H1 (cell line): Measurements from ENCODE around the gene EXOG. TPM values are rescaled to one million over a fixed set of nuclear protein-coding genes. Genes with fewer than 3 reads are reported as not detected.

Experiments used
- CTCF ChIA-PET: fragments of 300-600 bp; sonication (Branson Sonifier 250); formaldehyde crosslinking; loops from one replicate; lab custom pipeline; 2021; ENCODE audit not compliant: partially characterized antibody; lab: Charles Lee
- POLR2A ChIA-PET: fragments of 300-600 bp; sonication (Branson Sonifier 250); formaldehyde crosslinking; loops from one replicate; lab custom pipeline; 2021; ENCODE audit warnings: inconsistent platforms; ENCODE audit not compliant: partially characterized antibody; lab: Charles Lee
- DNase-seq, 2 experiments: peaks; one replicate each; pipeline versions ENCODE4 v3.0.0 to v3.0.0-alpha.2; 2010 to 2022; ENCODE audit warnings: low spot score in 2 of 2, low read depth in 1 of 2, mixed read lengths in 1 of 2
- FAIRE-seq: peaks from 2 replicates; lab custom pipeline; 2011; peaks lifted over from hg19 to GRCh38; lab: Jason Lieb, UNC
- H2AFZ ChIP-seq: 2 replicates; pipeline ENCODE4 v1.8.1; 2012; ENCODE audit warnings: low read length, inconsistent platforms
- H2AK5ac ChIP-seq: 2 replicates; pipeline ENCODE4 v1.6.1; 2013; ENCODE audit warnings: low read depth, low read length
- H2BK120ac ChIP-seq: replicated peaks from 2 replicates; pipeline ENCODE3; 2013; ENCODE audit warnings: low read depth, low read length, inconsistent platforms
- H2BK12ac ChIP-seq: 2 replicates; pipeline ENCODE4 v1.6.1; 2013; ENCODE audit warnings: low read depth, low read length
- H2BK15ac ChIP-seq: 2 replicates; pipeline ENCODE4 v1.6.1; 2013; ENCODE audit warnings: low read length
- H2BK20ac ChIP-seq: 2 replicates; pipeline ENCODE4 v1.6.1; 2013; ENCODE audit warnings: low read length
- H2BK5ac ChIP-seq: 2 replicates; pipeline ENCODE4 v1.6.1; 2013; ENCODE audit warnings: low read depth, low read length
- H3K14ac ChIP-seq: 2 replicates; pipeline ENCODE4 v1.6.1; 2013; ENCODE audit warnings: inconsistent platforms; ENCODE audit not compliant: insufficient read length
- H3K18ac ChIP-seq: 2 replicates; pipeline ENCODE4 v1.6.1; 2013; ENCODE audit warnings: low read length; ENCODE audit errors: extremely low read depth
- H3K23ac ChIP-seq: 2 replicates; pipeline ENCODE4 v1.6.1; 2013; ENCODE audit warnings: inconsistent platforms; ENCODE audit not compliant: insufficient read length
- H3K23me2 ChIP-seq: 2 replicates; pipeline ENCODE4 v1.6.1; 2013; ENCODE audit warnings: low read depth, low read length
- H3K27ac ChIP-seq: 2 replicates; pipeline ENCODE4 v1.6.1; 2011; ENCODE audit warnings: low read depth, low read length, inconsistent platforms
- H3K27me3 ChIP-seq, 4 experiments: replicated peaks in 1 of 4; 1 replicate in 1 of 4; 2 replicates in 3 of 4; pipeline versions ENCODE4 v1.6.1 to v1.8.1; 2011 to 2013; ENCODE audit warnings: low read length in 3 of 4, mild to moderate bottlenecking in 3 of 4, inconsistent platforms in 2 of 4, mixed read lengths in 2 of 4, moderate library complexity in 1 of 4; ENCODE audit not compliant: control insufficient read depth in 3 of 4, insufficient read depth in 3 of 4; ENCODE audit errors: extremely low read depth in 1 of 4
- H3K36me3 ChIP-seq, 4 experiments: 2 replicates each; pipeline versions ENCODE4 v1.6.1 to v1.8.1; 2011 to 2013; ENCODE audit warnings: mild to moderate bottlenecking in 4 of 4, low read length in 3 of 4, moderate library complexity in 2 of 4, control low read depth in 1 of 4, inconsistent platforms in 1 of 4; ENCODE audit not compliant: insufficient read depth in 4 of 4, control insufficient read depth in 2 of 4
- H3K4ac ChIP-seq: replicated peaks from 2 replicates; pipeline ENCODE3; 2013; ENCODE audit warnings: low read length, low read depth, mixed read lengths, inconsistent platforms; ENCODE audit not compliant: insufficient read length
- H3K4me1 ChIP-seq, 4 experiments: replicated peaks in 1 of 4; 1 replicate in 1 of 4; 2 replicates in 3 of 4; pipeline versions ENCODE4 v1.6.1 to v1.8.1; 2011 to 2013; ENCODE audit warnings: low read length in 3 of 4, inconsistent platforms in 2 of 4, mixed read lengths in 1 of 4; ENCODE audit not compliant: insufficient read depth in 4 of 4, control insufficient read depth in 3 of 4
- H3K4me2 ChIP-seq, 2 experiments: 2 replicates each; pipeline versions ENCODE4 v1.6.1 to v1.8.1; 2011 to 2013; ENCODE audit warnings: low read depth in 2 of 2, low read length in 2 of 2, control low read depth in 1 of 2, inconsistent platforms in 1 of 2, mild to moderate bottlenecking in 1 of 2; ENCODE audit not compliant: insufficient read depth in 1 of 2
- H3K4me3 ChIP-seq, 4 experiments: fragments of 200-600, 300-600 bp in 1 of 4; sonication (generic), shearing (Covaris generic), sonication (Bioruptor Twin) in 1 of 4; 2 replicates each; pipeline versions ENCODE4 v1.5.1 to v1.8.1; 2011 to 2016; ENCODE audit warnings: low read length in 4 of 4, low read depth in 3 of 4, control low read depth in 2 of 4, inconsistent platforms in 2 of 4, mild to moderate bottlenecking in 2 of 4, mixed read lengths in 1 of 4, moderate library complexity in 1 of 4; ENCODE audit not compliant: insufficient read depth in 2 of 4; ENCODE audit errors: extremely low read depth in 1 of 4
- H3K56ac ChIP-seq: replicated peaks from 2 replicates; pipeline ENCODE3; 2013; ENCODE audit warnings: low read depth, mild to moderate bottlenecking, mixed read lengths, low read length, inconsistent platforms; ENCODE audit not compliant: insufficient read length
- H3K79me1 ChIP-seq: 2 replicates; pipeline ENCODE4 v1.6.1; 2013; ENCODE audit warnings: low read depth, low read length, control low read depth
- H3K79me2 ChIP-seq, 2 experiments: 2 replicates each; pipeline versions ENCODE4 v1.6.1 to v1.8.1; 2012 to 2013; ENCODE audit warnings: low read length in 2 of 2, mild to moderate bottlenecking in 2 of 2, inconsistent platforms in 1 of 2; ENCODE audit not compliant: insufficient read depth in 2 of 2, control insufficient read depth in 1 of 2
- H3K9ac ChIP-seq, 4 experiments: replicated peaks in 1 of 4; 1 replicate in 1 of 4; 2 replicates in 3 of 4; pipeline versions ENCODE4 v1.6.1 to v1.8.1; 2011 to 2013; ENCODE audit warnings: low read depth in 3 of 4, low read length in 3 of 4, control low read depth in 2 of 4, mild to moderate bottlenecking in 2 of 4, moderate library complexity in 2 of 4, inconsistent platforms in 1 of 4; ENCODE audit errors: extremely low read depth in 1 of 4
- H3K9me3 ChIP-seq, 2 experiments: 2 replicates each; pipeline versions ENCODE4 v1.6.1 to v1.8.1; 2012 to 2013; ENCODE audit warnings: mild to moderate bottlenecking in 2 of 2, moderate library complexity in 2 of 2, control low read depth in 1 of 2, inconsistent platforms in 1 of 2, low read depth in 1 of 2, low read length in 1 of 2, mixed read lengths in 1 of 2; ENCODE audit not compliant: insufficient read depth in 2 of 2
- H4K20me1 ChIP-seq, 2 experiments: replicated peaks in 1 of 2; 2 replicates each; pipeline versions ENCODE3 to v1.8.1; 2011 to 2013; ENCODE audit warnings: inconsistent platforms in 2 of 2, low read length in 2 of 2, mild to moderate bottlenecking in 1 of 2; ENCODE audit not compliant: insufficient read depth in 2 of 2, control insufficient read depth in 1 of 2
- H4K5ac ChIP-seq: 2 replicates; pipeline ENCODE4 v1.6.1; 2013; ENCODE audit warnings: low read length, low read depth, mixed read lengths, inconsistent platforms; ENCODE audit not compliant: insufficient read length
- H4K8ac ChIP-seq: 2 replicates; pipeline ENCODE4 v1.8.0; 2013; ENCODE audit warnings: mild to moderate bottlenecking, moderate library complexity, low read length, inconsistent platforms; ENCODE audit not compliant: insufficient read depth; ENCODE audit errors: extremely low read depth
- H4K91ac ChIP-seq: replicated peaks from 2 replicates; pipeline ENCODE3; 2013; ENCODE audit warnings: low read length, mixed read lengths, inconsistent platforms; ENCODE audit not compliant: insufficient read length
- SP1 ChIP-seq: IDR thresholded peaks from 2 replicates; pipeline ENCODE4 v1.6.1; 2011; ENCODE audit warnings: low read depth, low read length
- WGBS, 2 experiments: shearing (Covaris generic) in 1 of 2; methylation state at CpG; one replicate each; pipeline versions ENCODE4 v1.1.6 to v1.1.7; 2013 to 2015; ENCODE audit warnings: low lambda C conversion rate in 2 of 2, mixed read lengths in 2 of 2, inconsistent platforms in 1 of 2, low coverage in 1 of 2, missing lambda C conversion rate in 1 of 2; ENCODE audit not compliant: insufficient replicate concordance in 2 of 2, insufficient coverage in 1 of 2, insufficient read length in 1 of 2; ENCODE audit errors: extremely low coverage in 1 of 2, missing lambda C conversion rate in 1 of 2; 5-methylcytosine and 5-hydroxymethylcytosine counted together
- polyA plus RNA-seq, 7 experiments: library from polyadenylated mRNA; depleted of rRNA in 3 of 7; stranded (reverse) in 5 of 7; unstranded in 2 of 7; fragments of >200 nt in 5 of 7; fragments of 200-250 nt in 2 of 7; gene quantifications; 1 replicate in 5 of 7; 2 replicates in 1 of 7; 4 replicates in 1 of 7; pipeline versions ENCODE4 v1.2.1 to v1.2.3, GENCODE V29; 2011 to 2013; ENCODE audit warnings: missing spikeins in 2 of 7, mixed read lengths in 2 of 7
- total RNA-seq: library from RNA; stranded (reverse); fragmentation: NEBNext Ultra II Directional; extraction: Animal tissue kit (Norgen Biotek cat#: 25700); gene quantifications from 2 replicates; pipeline ENCODE4 v1.2.1, GENCODE V29; 2021

Gene EXOG
- total and polyA plus RNA-seq, 2 of the 8 experiments (the other 6 are each of a cell fraction or from before 2014, with no cell fraction given), result 7.2 to 12.9 TPM

DNA sequence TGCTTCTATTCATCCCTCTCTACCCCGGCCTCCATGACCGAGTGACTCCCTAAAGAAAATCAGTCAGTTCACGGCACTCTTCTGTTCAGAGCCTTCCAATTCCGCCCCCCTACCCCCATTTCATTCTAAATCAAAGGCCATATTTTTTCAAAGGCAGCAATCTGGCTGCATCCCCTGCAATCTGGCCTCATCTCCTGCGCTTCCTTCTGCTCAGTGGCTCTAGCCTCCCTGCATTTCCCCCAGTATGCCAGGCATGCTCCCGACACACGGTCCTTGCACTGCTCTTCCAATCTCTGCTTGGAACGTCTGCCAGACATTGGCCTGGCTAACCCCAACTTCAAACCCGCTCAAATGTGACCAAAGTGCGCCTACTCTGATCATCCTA, 67.7 kb downstream of the EXOG start:
- Histone ChIP-seq H3K9me3 (no peaks in the 10 kb centered on the region), H2BK15ac (no peak overlapping the region), H2BK12ac (no peak overlapping the region), H4K91ac (no peak overlapping the region), H3K56ac (no peak overlapping the region), H3K23me2 (no peaks in the 10 kb centered on the region), H4K20me1 (peaks cover 0 to 1% of the 10 kb centered on the region in 2 experiments), H3K4me2 (no peak overlapping the region), H3K79me2 (no peaks in the 10 kb centered on the region), H4K8ac (no peak overlapping the region), H4K5ac (no peak overlapping the region), H3K23ac (no peak overlapping the region), H3K9ac (no peak overlapping the region), H3K4ac (no peak overlapping the region), H3K18ac (no peak overlapping the region), H2BK20ac (no peak overlapping the region), H3K4me1 (no peaks in the 10 kb centered on the region), H3K27ac (no peak overlapping the region), H2AFZ (no peak overlapping the region), H2AK5ac (no peak overlapping the region), H2BK120ac (no peak overlapping the region), H2BK5ac (no peak overlapping the region), H3K27me3 (no peaks in the 10 kb centered on the region), H3K14ac (no peak overlapping the region), H3K79me1 (no peaks in the 10 kb centered on the region), H3K4me3 (no peak overlapping the region), H3K36me3 (no peaks in the 10 kb centered on the region)
- FAIRE-seq, result no peak
- DNase-seq, result no peak
- 93% methylated on average over 10 of the region's 10 CpGs; no CpG with 5 or more reads in 1 of the 2 experiments for WGBS, 2 experiments
- TF ChIP-seq SP1, result no peak
- CTCF ChIA-PET, result interaction anchor here (0.6 to 1.4 kb wide), 3 partner anchors 26 to 677 kb away, joined by 3 read pairs; no protein-coding TSS in a partner anchor
- POLR2A ChIA-PET, result no interaction called here
